Measurements from ENCODE around the gene JPH2. TPM values are rescaled to one million over a fixed set of nuclear protein-coding genes. Genes with fewer than 3 reads are reported as not detected.
A peak's percentile ranks its signal among the peaks of the same experiment; 100 is the strongest.

The JPH2 gene
- total RNA-seq, 1 experiment from 2014 or later = 0.81 TPM

DNA sequence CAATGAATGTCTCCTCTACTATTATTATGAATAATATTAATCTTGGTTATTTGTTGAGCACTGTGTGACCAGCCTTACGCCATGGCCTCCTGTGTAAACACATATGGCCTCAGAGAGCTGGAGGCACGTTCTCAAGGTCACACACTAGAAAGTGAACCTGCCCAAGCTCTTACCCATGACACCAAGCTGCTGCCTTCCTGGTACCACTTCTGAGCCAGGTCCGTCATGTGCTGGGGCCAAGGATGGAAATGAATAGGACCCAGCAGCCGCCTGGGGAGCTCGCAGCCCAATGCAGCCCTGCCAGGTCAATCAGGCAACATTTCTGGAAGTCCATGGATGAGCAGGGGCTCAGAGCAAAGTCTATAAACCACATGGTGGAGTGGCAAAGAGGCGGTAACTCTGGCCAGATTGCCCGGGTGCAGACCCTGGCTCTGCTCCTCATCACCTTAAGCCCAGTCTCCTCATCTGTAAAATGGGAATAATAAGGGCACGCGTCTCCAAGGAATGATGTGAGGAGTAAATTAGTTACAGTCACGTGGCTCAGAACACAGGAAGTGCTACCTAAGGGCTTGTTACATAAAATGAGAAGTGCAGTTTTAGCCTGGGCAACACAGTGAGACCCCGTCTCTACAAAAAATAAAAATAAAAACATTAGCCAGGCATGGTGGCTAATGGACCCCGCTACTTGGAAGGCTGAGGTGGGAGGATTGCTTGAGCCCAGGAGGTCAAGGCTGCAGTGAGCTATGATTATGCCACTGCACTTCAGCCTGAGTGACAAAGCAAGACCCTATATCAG lies 61.5 kb downstream of the JPH2 start:
- no peak overlapping the region for H3K27ac Mint-ChIP-seq
- H3K36me3 Mint-ChIP-seq = no peaks in the 10 kb centered on the region
- H3K9me3 Mint-ChIP-seq = no peaks in the 10 kb centered on the region
- TF ChIP-seq, protein P1, sequence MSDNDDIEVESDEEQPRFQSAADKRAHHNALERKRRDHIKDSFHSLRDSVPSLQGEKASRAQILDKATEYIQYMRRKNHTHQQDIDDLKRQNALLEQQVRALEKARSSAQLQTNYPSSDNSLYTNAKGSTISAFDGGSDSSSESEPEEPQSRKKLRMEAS (CRISPR knock-in tag; IDR thresholded peaks at IDR 0.05) = no peak
- TF ChIP-seq, protein P2, sequence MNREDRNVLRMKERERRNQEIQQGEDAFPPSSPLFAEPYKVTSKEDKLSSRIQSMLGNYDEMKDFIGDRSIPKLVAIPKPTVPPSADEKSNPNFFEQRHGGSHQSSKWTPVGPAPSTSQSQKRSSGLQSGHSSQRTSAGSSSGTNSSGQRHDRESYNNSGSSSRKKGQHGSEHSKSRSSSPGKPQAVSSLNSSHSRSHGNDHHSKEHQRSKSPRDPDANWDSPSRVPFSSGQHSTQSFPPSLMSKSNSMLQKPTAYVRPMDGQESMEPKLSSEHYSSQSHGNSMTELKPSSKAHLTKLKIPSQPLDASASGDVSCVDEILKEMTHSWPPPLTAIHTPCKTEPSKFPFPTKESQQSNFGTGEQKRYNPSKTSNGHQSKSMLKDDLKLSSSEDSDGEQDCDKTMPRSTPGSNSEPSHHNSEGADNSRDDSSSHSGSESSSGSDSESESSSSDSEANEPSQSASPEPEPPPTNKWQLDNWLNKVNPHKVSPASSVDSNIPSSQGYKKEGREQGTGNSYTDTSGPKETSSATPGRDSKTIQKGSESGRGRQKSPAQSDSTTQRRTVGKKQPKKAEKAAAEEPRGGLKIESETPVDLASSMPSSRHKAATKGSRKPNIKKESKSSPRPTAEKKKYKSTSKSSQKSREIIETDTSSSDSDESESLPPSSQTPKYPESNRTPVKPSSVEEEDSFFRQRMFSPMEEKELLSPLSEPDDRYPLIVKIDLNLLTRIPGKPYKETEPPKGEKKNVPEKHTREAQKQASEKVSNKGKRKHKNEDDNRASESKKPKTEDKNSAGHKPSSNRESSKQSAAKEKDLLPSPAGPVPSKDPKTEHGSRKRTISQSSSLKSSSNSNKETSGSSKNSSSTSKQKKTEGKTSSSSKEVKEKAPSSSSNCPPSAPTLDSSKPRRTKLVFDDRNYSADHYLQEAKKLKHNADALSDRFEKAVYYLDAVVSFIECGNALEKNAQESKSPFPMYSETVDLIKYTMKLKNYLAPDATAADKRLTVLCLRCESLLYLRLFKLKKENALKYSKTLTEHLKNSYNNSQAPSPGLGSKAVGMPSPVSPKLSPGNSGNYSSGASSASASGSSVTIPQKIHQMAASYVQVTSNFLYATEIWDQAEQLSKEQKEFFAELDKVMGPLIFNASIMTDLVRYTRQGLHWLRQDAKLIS (CRISPR knock-in tag; IDR thresholded peaks at IDR 0.05; ENCODE audit: borderline replicate concordance) = no peak
- TF ChIP-seq ZNF121 (CRISPR knock-in tag; IDR thresholded peaks at IDR 0.05) = peak; percentile 45; the same call in 1 of the 2 replicates
- no peak for DNase-seq (ENCODE audit: low spot score)
- no peak overlapping the region for H3K4me3 Mint-ChIP-seq
- no peaks in the 10 kb centered on the region for H3K4me1 Mint-ChIP-seq
- ChIA-PET CTCF (interaction anchor here (0.8 kb wide), 1 partner anchor 9 kb away, joined by 3 read pairs; no protein-coding TSS in a partner anchor), POLR2A (interaction anchor here (1.5 kb wide), 1 partner anchor 14 kb away, joined by 3 read pairs; no protein-coding TSS in a partner anchor)
- ATAC-seq = no peak
- H3K27me3 Mint-ChIP-seq (ENCODE audit: low read depth) = no peaks in the 10 kb centered on the region

DNA sequence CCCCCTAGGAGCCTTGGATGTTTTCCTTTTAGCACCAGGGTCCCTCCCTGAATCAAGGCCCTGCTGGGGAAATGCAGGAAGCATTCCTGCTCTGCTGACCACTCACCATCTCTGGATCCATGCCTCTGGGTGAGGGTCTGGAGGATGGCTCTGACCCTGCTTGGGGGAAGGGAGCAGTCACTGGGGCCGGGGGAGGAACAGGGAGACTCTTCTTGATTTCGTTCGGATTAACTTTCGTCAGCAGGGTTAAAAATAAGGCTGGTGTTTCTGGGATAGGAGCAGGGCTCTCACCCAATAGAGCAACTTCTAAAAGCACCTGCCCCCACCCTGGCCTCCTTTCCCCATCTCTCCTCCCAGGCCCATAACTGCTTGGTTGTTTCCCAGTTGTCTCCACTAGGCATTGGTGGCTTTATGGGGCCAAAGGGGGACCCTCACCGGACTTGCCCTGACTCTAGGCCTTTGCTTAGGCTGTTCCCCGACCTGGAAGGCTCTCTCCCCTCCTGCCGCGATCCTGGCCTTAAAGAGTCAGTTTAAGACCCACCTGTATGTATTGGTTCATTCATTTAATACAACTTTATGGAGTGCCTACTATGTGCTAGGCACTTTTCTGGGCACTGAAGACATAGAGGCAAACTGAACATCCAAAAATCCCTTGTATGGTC lies 63.0 kb downstream of the JPH2 start:
- H3K27me3 Mint-ChIP-seq (ENCODE audit: low read depth) = no peaks in the 10 kb centered on the region
- DNase-seq (ENCODE audit: low spot score) (no peak), ATAC-seq (no peak)
- no peak overlapping the region for H3K4me3 Mint-ChIP-seq
- no peaks in the 10 kb centered on the region for H3K9me3 Mint-ChIP-seq
- H3K4me1 Mint-ChIP-seq = no peaks in the 10 kb centered on the region
- CTCF ChIA-PET = interaction anchor here (0.8 to 1.4 kb wide), 5 partner anchors 15 to 99 kb away, joined by 3 to 12 read pairs (median 3); no protein-coding TSS in a partner anchor
- H3K36me3 Mint-ChIP-seq = no peaks in the 10 kb centered on the region
- H3K27ac Mint-ChIP-seq = no peak overlapping the region
- POLR2A ChIA-PET = interaction anchor here (0.7 to 1.5 kb wide), 3 partner anchors 16 to 391 kb away, joined by 3 read pairs; no protein-coding TSS in a partner anchor
- TF ChIP-seq, protein P3, sequence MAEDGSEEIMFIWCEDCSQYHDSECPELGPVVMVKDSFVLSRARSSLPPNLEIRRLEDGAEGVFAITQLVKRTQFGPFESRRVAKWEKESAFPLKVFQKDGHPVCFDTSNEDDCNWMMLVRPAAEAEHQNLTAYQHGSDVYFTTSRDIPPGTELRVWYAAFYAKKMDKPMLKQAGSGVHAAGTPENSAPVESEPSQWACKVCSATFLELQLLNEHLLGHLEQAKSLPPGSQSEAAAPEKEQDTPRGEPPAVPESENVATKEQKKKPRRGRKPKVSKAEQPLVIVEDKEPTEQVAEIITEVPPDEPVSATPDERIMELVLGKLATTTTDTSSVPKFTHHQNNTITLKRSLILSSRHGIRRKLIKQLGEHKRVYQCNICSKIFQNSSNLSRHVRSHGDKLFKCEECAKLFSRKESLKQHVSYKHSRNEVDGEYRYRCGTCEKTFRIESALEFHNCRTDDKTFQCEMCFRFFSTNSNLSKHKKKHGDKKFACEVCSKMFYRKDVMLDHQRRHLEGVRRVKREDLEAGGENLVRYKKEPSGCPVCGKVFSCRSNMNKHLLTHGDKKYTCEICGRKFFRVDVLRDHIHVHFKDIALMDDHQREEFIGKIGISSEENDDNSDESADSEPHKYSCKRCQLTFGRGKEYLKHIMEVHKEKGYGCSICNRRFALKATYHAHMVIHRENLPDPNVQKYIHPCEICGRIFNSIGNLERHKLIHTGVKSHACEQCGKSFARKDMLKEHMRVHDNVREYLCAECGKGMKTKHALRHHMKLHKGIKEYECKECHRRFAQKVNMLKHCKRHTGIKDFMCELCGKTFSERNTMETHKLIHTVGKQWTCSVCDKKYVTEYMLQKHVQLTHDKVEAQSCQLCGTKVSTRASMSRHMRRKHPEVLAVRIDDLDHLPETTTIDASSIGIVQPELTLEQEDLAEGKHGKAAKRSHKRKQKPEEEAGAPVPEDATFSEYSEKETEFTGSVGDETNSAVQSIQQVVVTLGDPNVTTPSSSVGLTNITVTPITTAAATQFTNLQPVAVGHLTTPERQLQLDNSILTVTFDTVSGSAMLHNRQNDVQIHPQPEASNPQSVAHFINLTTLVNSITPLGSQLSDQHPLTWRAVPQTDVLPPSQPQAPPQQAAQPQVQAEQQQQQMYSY (CRISPR knock-in tag; IDR thresholded peaks at IDR 0.05) = no peak
- TF ChIP-seq CBFB (CRISPR knock-in tag; IDR thresholded peaks at IDR 0.05; ENCODE audit: low read depth) = no peak
- TF ChIP-seq, protein P4, sequence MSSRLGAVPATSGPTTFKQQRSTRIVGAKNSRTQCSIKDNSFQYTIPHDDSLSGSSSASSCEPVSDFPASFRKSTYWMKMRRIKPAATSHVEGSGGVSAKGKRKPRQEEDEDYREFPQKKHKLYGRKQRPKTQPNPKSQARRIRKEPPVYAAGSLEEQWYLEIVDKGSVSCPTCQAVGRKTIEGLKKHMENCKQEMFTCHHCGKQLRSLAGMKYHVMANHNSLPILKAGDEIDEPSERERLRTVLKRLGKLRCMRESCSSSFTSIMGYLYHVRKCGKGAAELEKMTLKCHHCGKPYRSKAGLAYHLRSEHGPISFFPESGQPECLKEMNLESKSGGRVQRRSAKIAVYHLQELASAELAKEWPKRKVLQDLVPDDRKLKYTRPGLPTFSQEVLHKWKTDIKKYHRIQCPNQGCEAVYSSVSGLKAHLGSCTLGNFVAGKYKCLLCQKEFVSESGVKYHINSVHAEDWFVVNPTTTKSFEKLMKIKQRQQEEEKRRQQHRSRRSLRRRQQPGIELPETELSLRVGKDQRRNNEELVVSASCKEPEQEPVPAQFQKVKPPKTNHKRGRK (CRISPR knock-in tag; IDR thresholded peaks at IDR 0.05; ENCODE audit: borderline replicate concordance) = no peak
- no peak for TF ChIP-seq TP53 (CRISPR knock-in tag; IDR thresholded peaks at IDR 0.05)
- TF ChIP-seq, protein P5, sequence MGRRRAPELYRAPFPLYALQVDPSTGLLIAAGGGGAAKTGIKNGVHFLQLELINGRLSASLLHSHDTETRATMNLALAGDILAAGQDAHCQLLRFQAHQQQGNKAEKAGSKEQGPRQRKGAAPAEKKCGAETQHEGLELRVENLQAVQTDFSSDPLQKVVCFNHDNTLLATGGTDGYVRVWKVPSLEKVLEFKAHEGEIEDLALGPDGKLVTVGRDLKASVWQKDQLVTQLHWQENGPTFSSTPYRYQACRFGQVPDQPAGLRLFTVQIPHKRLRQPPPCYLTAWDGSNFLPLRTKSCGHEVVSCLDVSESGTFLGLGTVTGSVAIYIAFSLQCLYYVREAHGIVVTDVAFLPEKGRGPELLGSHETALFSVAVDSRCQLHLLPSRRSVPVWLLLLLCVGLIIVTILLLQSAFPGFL (CRISPR knock-in tag; IDR thresholded peaks at IDR 0.05; ENCODE audit: borderline replicate concordance) = no peak
- TF ChIP-seq TEAD1 (CRISPR knock-in tag; IDR thresholded peaks at IDR 0.05) = no peak
- TF ChIP-seq, protein P6, sequence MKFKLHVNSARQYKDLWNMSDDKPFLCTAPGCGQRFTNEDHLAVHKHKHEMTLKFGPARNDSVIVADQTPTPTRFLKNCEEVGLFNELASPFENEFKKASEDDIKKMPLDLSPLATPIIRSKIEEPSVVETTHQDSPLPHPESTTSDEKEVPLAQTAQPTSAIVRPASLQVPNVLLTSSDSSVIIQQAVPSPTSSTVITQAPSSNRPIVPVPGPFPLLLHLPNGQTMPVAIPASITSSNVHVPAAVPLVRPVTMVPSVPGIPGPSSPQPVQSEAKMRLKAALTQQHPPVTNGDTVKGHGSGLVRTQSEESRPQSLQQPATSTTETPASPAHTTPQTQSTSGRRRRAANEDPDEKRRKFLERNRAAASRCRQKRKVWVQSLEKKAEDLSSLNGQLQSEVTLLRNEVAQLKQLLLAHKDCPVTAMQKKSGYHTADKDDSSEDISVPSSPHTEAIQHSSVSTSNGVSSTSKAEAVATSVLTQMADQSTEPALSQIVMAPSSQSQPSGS (CRISPR knock-in tag; IDR thresholded peaks at IDR 0.05; ENCODE audit: borderline replicate concordance, low read depth) = no peak
- TF ChIP-seq RELA (CRISPR knock-in tag; IDR thresholded peaks at IDR 0.05; ENCODE audit: borderline replicate concordance) = no peak
- no peak for TF ChIP-seq GABPB1 (CRISPR knock-in tag; IDR thresholded peaks at IDR 0.05)
- no peak for TF ChIP-seq NR2C2 (CRISPR knock-in tag; IDR thresholded peaks at IDR 0.05)
- TF ChIP-seq, protein P7, sequence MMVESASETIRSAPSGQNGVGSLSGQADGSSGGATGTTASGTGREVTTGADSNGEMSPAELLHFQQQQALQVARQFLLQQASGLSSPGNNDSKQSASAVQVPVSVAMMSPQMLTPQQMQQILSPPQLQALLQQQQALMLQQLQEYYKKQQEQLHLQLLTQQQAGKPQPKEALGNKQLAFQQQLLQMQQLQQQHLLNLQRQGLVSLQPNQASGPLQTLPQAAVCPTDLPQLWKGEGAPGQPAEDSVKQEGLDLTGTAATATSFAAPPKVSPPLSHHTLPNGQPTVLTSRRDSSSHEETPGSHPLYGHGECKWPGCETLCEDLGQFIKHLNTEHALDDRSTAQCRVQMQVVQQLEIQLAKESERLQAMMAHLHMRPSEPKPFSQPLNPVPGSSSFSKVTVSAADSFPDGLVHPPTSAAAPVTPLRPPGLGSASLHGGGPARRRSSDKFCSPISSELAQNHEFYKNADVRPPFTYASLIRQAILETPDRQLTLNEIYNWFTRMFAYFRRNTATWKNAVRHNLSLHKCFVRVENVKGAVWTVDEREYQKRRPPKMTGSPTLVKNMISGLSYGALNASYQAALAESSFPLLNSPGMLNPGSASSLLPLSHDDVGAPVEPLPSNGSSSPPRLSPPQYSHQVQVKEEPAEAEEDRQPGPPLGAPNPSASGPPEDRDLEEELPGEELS (CRISPR knock-in tag; IDR thresholded peaks at IDR 0.05) = no peak
- no peak for TF ChIP-seq NR3C1 (CRISPR knock-in tag; conservative IDR thresholded peaks at IDR 0.05; ENCODE audit: low read depth)
- TF ChIP-seq OVOL2 (CRISPR knock-in tag; IDR thresholded peaks at IDR 0.05; ENCODE audit: borderline replicate concordance) = no peak
- TF ChIP-seq MXD4 (CRISPR knock-in tag; IDR thresholded peaks at IDR 0.05; ENCODE audit: borderline replicate concordance) = no peak
- TF ChIP-seq GRHL2 (CRISPR knock-in tag; IDR thresholded peaks at IDR 0.05; ENCODE audit: insufficient replicate concordance, severe bottlenecking) = no peak

All from WTC11 (cell line).